ENCODE results near the gene RASA3. TPM values are rescaled to one million over a fixed set of nuclear protein-coding genes. Genes with fewer than 3 reads are reported as not detected.

The RASA3 gene
- total RNA-seq, 1 experiment from 2014 or later, result 18.6 TPM

- H2AFZ ChIP-seq (ENCODE audit: low read depth, low read length, poor library complexity, severe bottlenecking), result no peak overlapping the region
- H3K9me2 ChIP-seq (ENCODE audit: insufficient read depth), result no peaks in the 10 kb centered on the region
- ChIA-PET POLR2A (no interaction called here), CTCF (no interaction called here), RAD21 (ENCODE audit: low non-redundant PET in 1 of 2, low total read pairs in 2 of 2, uncharacterized antibody in 2 of 2, unreplicated experiment in 2 of 2) (no interaction called here)
- no TSS peak for BruUV-seq (replicated peaks)
- H3K4me1 ChIP-seq (ENCODE audit: control insufficient read depth in 1 of 2, insufficient read depth in 2 of 2, low read length in 2 of 2), result peaks cover 0 to 5% of the 10 kb centered on the region in 2 experiments; a peak in 2 of 4 replicates
- H3K27me3 ChIP-seq (ENCODE audit: insufficient read depth, low read length), result no peaks in the 10 kb centered on the region
- no peak overlapping the region for H3K27ac ChIP-seq (ENCODE audit: low read depth, low read length)
- no peaks in the 10 kb centered on the region for H3K36me3 ChIP-seq (ENCODE audit: control insufficient read depth in 1 of 2, insufficient read depth in 2 of 2, low read length in 2 of 2)
- H3K4me2 ChIP-seq (ENCODE audit: low read length), result no peak overlapping the region
- H3K9ac ChIP-seq (ENCODE audit: low read length), result no peak overlapping the region
- ATAC-seq, result no peak
- no peaks in the 10 kb centered on the region for H3K79me2 ChIP-seq (ENCODE audit: insufficient read depth, low read length)
- H4K20me1 ChIP-seq (ENCODE audit: insufficient read depth), result no peaks in the 10 kb centered on the region
- TF ChIP-seq SIN3A (IDR thresholded peaks at IDR 0.05; ENCODE audit: low read depth) (no peak), ATF3 (IDR thresholded peaks at IDR 0.05) (no peak), ZFX (IDR thresholded peaks at IDR 0.05) (no peak), SRF (IDR thresholded peaks at IDR 0.05; ENCODE audit: low read depth) (no peak), CEBPB (IDR thresholded peaks at IDR 0.05; ENCODE audit: low read depth) (no peak), REST (IDR thresholded peaks at IDR 0.05; ENCODE audit: low read depth) (no peak), EZH2phosphoT487 (IDR thresholded peaks at IDR 0.05; ENCODE audit: borderline replicate concordance) (no peak), MAX (IDR thresholded peaks at IDR 0.05) (no peak), EZH2 (IDR thresholded peaks at IDR 0.05) (no peak), POLR2AphosphoS5 (IDR thresholded peaks at IDR 0.05; ENCODE audit: low read depth, low read length) (no peak), JUND (IDR thresholded peaks at IDR 0.05) (no peak), ZBTB33 (IDR thresholded peaks at IDR 0.05; ENCODE audit: extremely low read depth, insufficient replicate concordance, low read length) (no peak), CTCF (IDR thresholded peaks at IDR 0.05 in 2 of 3, conservative IDR thresholded peaks at IDR 0.05 in 1 of 3; ENCODE audit: borderline replicate concordance in 1 of 3, insufficient read depth in 1 of 3, low read depth in 2 of 3, low read length in 2 of 3) (no peak), TCF7L2 (IDR thresholded peaks at IDR 0.05; ENCODE audit: borderline replicate concordance, extremely low read depth, insufficient read depth, insufficient read length) (no peak)
- intact Hi-C loops (cut with micrococcal nuclease), result no loop called here
- no peaks in the 10 kb centered on the region for H3K9me3 ChIP-seq (ENCODE audit: control insufficient read depth in 1 of 2, insufficient read depth in 1 of 2, low read depth in 1 of 2, low read length in 2 of 2)
- DNase-seq (ENCODE audit: low read depth, low spot score), result no peak
- H3K4me3 ChIP-seq (replicated peaks in 1 of 2; ENCODE audit: low read depth in 1 of 2, low read length in 2 of 2), result no peak overlapping the region
These were observed 109.5 kb downstream of the RASA3 start for GRCh38 chr13:114022876-114023275.

All from HCT116 (cell line).